NB4 (cell line): ENCODE results near the gene SSR1.

ENCODE experiments used
- CTCF ChIP-seq: IDR thresholded peaks from one replicate; pipeline ENCODE4 v1.5.1; 2012; ENCODE audit warnings: low read depth, low read length
- MAX ChIP-seq: IDR thresholded peaks from 2 replicates; pipeline ENCODE4 v1.6.1; 2011; ENCODE audit warnings: low read depth, low read length
- MYC ChIP-seq: IDR thresholded peaks from 2 replicates; pipeline ENCODE4 v1.6.1; 2011; ENCODE audit warnings: low read depth, low read length
- POLR2A ChIP-seq: IDR thresholded peaks from 2 replicates; pipeline ENCODE4 v1.6.1; 2011; ENCODE audit warnings: mild to moderate bottlenecking; ENCODE audit not compliant: insufficient read length; ENCODE audit errors: extremely low read depth

- TF ChIP-seq CTCF (no peak), POLR2A (no peak), MYC (no peak), MAX (no peak)
Measured at GRCh38 chr6:7332090-7332745, 19.2 kb upstream of the SSR1 start.
